IMR-90 (cell line): ENCODE measurements around the gene GARNL3. TPM values are rescaled to one million over a fixed set of nuclear protein-coding genes. Genes with fewer than 3 reads are reported as not detected.

Experiments
- ATAC-seq: fragments of 200-7000 bp; cut with Tn5 transposase; 2 replicates; pipeline ENCODE4 v1.9.1; 2020; ENCODE audit warnings: low read depth, mild to moderate bottlenecking, moderate library complexity
- BruUV-seq: library from RNA; stranded (reverse); fragments of 400-500 nt; replicated peaks from 2 replicates; lab custom pipeline; 2021; lab: Mats Ljungman, UMichigan
- CTCF ChIA-PET: fragments of 300-600 bp; formaldehyde crosslinking; extraction: SDS; loops from one replicate; lab custom pipeline; 2021; ENCODE audit warnings: antibody characterized with exemption; lab: Yijun Ruan, JAX
- POLR2A ChIA-PET: fragments of 300-600 bp; sonication (Branson Sonifier 250); formaldehyde crosslinking; loops from one replicate; lab custom pipeline; 2022; ENCODE audit warnings: antibody characterized with exemption; ENCODE audit not compliant: unreplicated experiment; lab: Charles Lee
- DNase-seq: peaks from one replicate; pipeline ENCODE4 v3.0.0; 2013
- H2AFZ ChIP-seq: replicated peaks from 2 replicates; pipeline ENCODE3; 2013; ENCODE audit warnings: low read length, mild to moderate bottlenecking; ENCODE audit not compliant: poor library complexity
- H2AK5ac ChIP-seq: 2 replicates; pipeline ENCODE4 v1.6.1; 2013; ENCODE audit warnings: low read depth, low read length, inconsistent platforms
- H2AK9ac ChIP-seq: replicated peaks from 2 replicates; pipeline ENCODE3; 2013; ENCODE audit warnings: mild to moderate bottlenecking, low read depth, low read length, moderate library complexity; ENCODE audit not compliant: poor library complexity
- H2BK120ac ChIP-seq: 2 replicates; pipeline ENCODE4 v1.6.1; 2013; ENCODE audit warnings: low read depth, low read length, inconsistent platforms
- H2BK15ac ChIP-seq: 3 replicates; pipeline ENCODE4 v1.6.1; 2013; ENCODE audit warnings: low read depth, low read length, inconsistent platforms
- H2BK20ac ChIP-seq: 2 replicates; pipeline ENCODE4 v1.6.1; 2013; ENCODE audit warnings: low read depth, mild to moderate bottlenecking, inconsistent platforms, low read length, moderate library complexity
- H2BK5ac ChIP-seq: 2 replicates; pipeline ENCODE4 v1.6.1; 2013; ENCODE audit warnings: mild to moderate bottlenecking, low read depth, low read length, inconsistent platforms; ENCODE audit not compliant: poor library complexity, severe bottlenecking
- H3K14ac ChIP-seq: replicated peaks from 2 replicates; pipeline ENCODE4 v1.6.1; 2013; ENCODE audit warnings: low read depth, low read length, inconsistent platforms
- H3K18ac ChIP-seq: 2 replicates; pipeline ENCODE4 v1.6.1; 2013; ENCODE audit warnings: low read depth, low read length, control low read depth
- H3K23ac ChIP-seq: 2 replicates; pipeline ENCODE4 v1.6.1; 2013; ENCODE audit warnings: low read depth, low read length, inconsistent platforms
- H3K27ac ChIP-seq: 2 replicates; pipeline ENCODE4 v1.5.1; 2013; ENCODE audit warnings: mild to moderate bottlenecking, control low read depth, low read length; ENCODE audit not compliant: insufficient read depth
- H3K27me3 ChIP-seq: 2 replicates; pipeline ENCODE4 v1.6.1; 2013; ENCODE audit warnings: low read length; ENCODE audit not compliant: control insufficient read depth, insufficient read depth
- H3K36me3 ChIP-seq: 2 replicates; pipeline ENCODE4 v1.6.1; 2013; ENCODE audit warnings: low read length, mixed read lengths; ENCODE audit not compliant: control insufficient read depth, insufficient read depth
- H3K4ac ChIP-seq: 2 replicates; pipeline ENCODE4 v1.6.1; 2013; ENCODE audit warnings: low read depth, low read length, inconsistent platforms
- H3K4me1 ChIP-seq: 2 replicates; pipeline ENCODE4 v1.6.1; 2013; ENCODE audit warnings: low read length, mixed read lengths; ENCODE audit not compliant: control insufficient read depth, insufficient read depth
- H3K4me2 ChIP-seq: 2 replicates; pipeline ENCODE4 v1.6.1; 2013; ENCODE audit warnings: low read depth, mild to moderate bottlenecking, control low read depth, low read length, moderate library complexity
- H3K4me3 ChIP-seq: 2 replicates; pipeline ENCODE4 v1.5.1; 2013; ENCODE audit warnings: low read depth, mild to moderate bottlenecking, control low read depth, low read length, moderate library complexity; ENCODE audit not compliant: insufficient read depth
- H3K56ac ChIP-seq: 2 replicates; pipeline ENCODE4 v1.6.1; 2013; ENCODE audit warnings: low read length, inconsistent platforms; ENCODE audit not compliant: insufficient read depth; ENCODE audit errors: extremely low read depth
- H3K79me1 ChIP-seq, 2 experiments: 2 replicates each; pipeline ENCODE4 v1.6.1; 2013; ENCODE audit warnings: low read length in 2 of 2, inconsistent platforms in 1 of 2, low read depth in 1 of 2
- H3K9ac ChIP-seq: 2 replicates; pipeline ENCODE4 v1.6.1; 2013; ENCODE audit warnings: low read depth, low read length, control low read depth
- H3K9me1 ChIP-seq: 2 replicates; pipeline ENCODE4 v1.6.1; 2013; ENCODE audit warnings: low read length, inconsistent platforms; ENCODE audit not compliant: insufficient read depth
- H3K9me3 ChIP-seq: 2 replicates; pipeline ENCODE4 v1.6.1; 2013; ENCODE audit warnings: low read length; ENCODE audit not compliant: control insufficient read depth, insufficient read depth
- H4K20me1 ChIP-seq: 2 replicates; pipeline ENCODE4 v1.6.1; 2013; ENCODE audit warnings: low read length, inconsistent platforms; ENCODE audit not compliant: insufficient read depth
- H4K5ac ChIP-seq: 2 replicates; pipeline ENCODE4 v1.6.1; 2013; ENCODE audit warnings: mild to moderate bottlenecking, low read depth, low read length, control low read depth
- H4K8ac ChIP-seq, 2 experiments: 2 replicates each; pipeline ENCODE4 v1.6.1; 2013; ENCODE audit warnings: low read depth in 2 of 2, low read length in 2 of 2, control low read depth in 1 of 2, inconsistent platforms in 1 of 2
- H4K91ac ChIP-seq: 2 replicates; pipeline ENCODE4 v1.6.1; 2013; ENCODE audit warnings: low read depth, low read length, inconsistent platforms; ENCODE audit not compliant: insufficient read depth
- BHLHE40 ChIP-seq: fragments of 150-350 bp; IDR thresholded peaks from 2 replicates; pipeline ENCODE4 v1.6.1; 2016; ENCODE audit warnings: mild to moderate bottlenecking, low read depth, low read length
- CEBPB ChIP-seq: IDR thresholded peaks from 2 replicates; pipeline ENCODE4 v1.6.1; 2012; ENCODE audit warnings: low read depth, low read length, improper control_type of control experiment
- CHD1 ChIP-seq: IDR thresholded peaks from 2 replicates; pipeline ENCODE4 v1.6.1; 2012; ENCODE audit warnings: low read depth, low read length, improper control_type of control experiment
- CTCF ChIP-seq: conservative IDR thresholded peaks from 2 replicates; pipeline ENCODE4 v1.5.1; 2012; ENCODE audit warnings: mild to moderate bottlenecking, low read depth, low read length, improper control_type of control experiment
- ELK1 ChIP-seq: fragments of 150-350 bp; IDR thresholded peaks from 2 replicates; pipeline ENCODE4 v1.6.1; 2016; ENCODE audit warnings: low read depth, mild to moderate bottlenecking, low read length, moderate library complexity, borderline replicate concordance
- FOS ChIP-seq: fragments of 150-350 bp; IDR thresholded peaks from 2 replicates; pipeline ENCODE4 v1.6.1; 2016; ENCODE audit warnings: low read depth, low read length
- MAFK ChIP-seq: IDR thresholded peaks from 2 replicates; pipeline ENCODE4 v1.6.1; 2012; ENCODE audit warnings: low read depth, low read length, improper control_type of control experiment
- MAZ ChIP-seq: IDR thresholded peaks from 2 replicates; pipeline ENCODE4 v1.6.1; 2012; ENCODE audit warnings: low read depth, mild to moderate bottlenecking, low read length, improper control_type of control experiment, moderate library complexity, borderline replicate concordance
- MXI1 ChIP-seq: IDR thresholded peaks from 2 replicates; pipeline ENCODE4 v1.6.1; 2012; ENCODE audit warnings: low read depth, mild to moderate bottlenecking, low read length, moderate library complexity, borderline replicate concordance
- NFE2L2 ChIP-seq: fragments of 150-350 bp; IDR thresholded peaks from 2 replicates; pipeline ENCODE4 v1.6.1; 2016; ENCODE audit warnings: low read depth, mild to moderate bottlenecking, low read length
- POLR2A ChIP-seq: IDR thresholded peaks from 2 replicates; pipeline ENCODE4 v1.6.1; 2012; ENCODE audit warnings: mild to moderate bottlenecking, low read depth, low read length
- RAD21 ChIP-seq: IDR thresholded peaks from 2 replicates; pipeline ENCODE4 v1.6.1; 2012; ENCODE audit warnings: low read length, improper control_type of control experiment
- RCOR1 ChIP-seq: IDR thresholded peaks from 2 replicates; pipeline ENCODE4 v1.6.1; 2012; ENCODE audit warnings: mild to moderate bottlenecking, low read length, improper control_type of control experiment; ENCODE audit not compliant: insufficient replicate concordance
- RFX5 ChIP-seq: IDR thresholded peaks from 2 replicates; pipeline ENCODE4 v1.8.0; 2012; ENCODE audit warnings: low read depth, mild to moderate bottlenecking, low read length, moderate library complexity
- SMC3 ChIP-seq: fragments of 150-350 bp; IDR thresholded peaks from 2 replicates; pipeline ENCODE4 v1.6.1; 2016; ENCODE audit warnings: low read depth, mild to moderate bottlenecking, antibody characterized with exemption, low read length, moderate library complexity
- USF2 ChIP-seq: fragments of 150-350 bp; IDR thresholded peaks from 2 replicates; pipeline ENCODE4 v1.6.1; 2017; ENCODE audit warnings: mild to moderate bottlenecking, antibody characterized with exemption, low read length, low read depth
- WGBS, 2 experiments: methylation state at CpG; one replicate each; pipeline versions ENCODE4 v1.1.5 to v1.1.7; 2013; ENCODE audit warnings: missing lambda C conversion rate in 2 of 2; ENCODE audit not compliant: insufficient read length in 1 of 2; ENCODE audit errors: extremely low coverage in 2 of 2; 5-methylcytosine and 5-hydroxymethylcytosine counted together
- dilution Hi-C: fragments of 300-500 bp; cut with HindIII; formaldehyde crosslinking; loops from one replicate; pipeline ENCODE4 v1.14.3; 2018; ENCODE audit warnings: low sequenced_read_pairs; ENCODE audit not compliant: unreplicated experiment
- in situ Hi-C: fragments of 300-500 bp; cut with MboI; formaldehyde crosslinking; loops from 3 replicates; pipeline ENCODE4 v1.14.3; 2019; ENCODE audit warnings: low sequenced_read_pairs, inconsistent platforms, mixed read lengths
- intact Hi-C: fragments of 100-400 bp; cut with micrococcal nuclease; formaldehyde crosslinking; loops from 2 replicates; pipeline ENCODE4 v1.10.0; 2022
- polyA plus RNA-seq, 3 experiments: library from polyadenylated mRNA; depleted of rRNA; stranded (reverse); fragments of >200 nt; gene quantifications; 2 replicates each; pipeline ENCODE4 v1.2.3, GENCODE V29; 2012; ENCODE audit warnings: low replicate concordance in 1 of 3
- total RNA-seq: library from RNA; depleted of rRNA; stranded (reverse); fragments of >200 nt; gene quantifications from 2 replicates; pipeline ENCODE4 v1.2.3, GENCODE V29; 2012

The GARNL3 gene
- total and polyA plus RNA-seq, 2 of the 4 experiments (the other 2 are of a cell fraction): 1.9 to 5.0 TPM

- no peak overlapping the region for H2BK15ac ChIP-seq
- no peak overlapping the region for H3K9ac ChIP-seq
- H2AFZ ChIP-seq: no peak overlapping the region
- intact Hi-C loops: no loop called here
- no peak overlapping the region for H3K4me3 ChIP-seq
- no peaks in the 10 kb centered on the region for H3K27me3 ChIP-seq
- no peaks in the 10 kb centered on the region for H3K9me3 ChIP-seq
- no peak overlapping the region for H2AK5ac ChIP-seq
- no CpG with 5 or more reads among the region's 1 CpG for WGBS, 2 experiments
- no peak overlapping the region for H3K4me2 ChIP-seq
- POLR2A ChIA-PET: interaction anchor here (0.6 kb wide), 1 partner anchor 154 kb away, joined by 4 read pairs; no protein-coding TSS in a partner anchor
- H2BK20ac ChIP-seq: no peak overlapping the region
- H3K4ac ChIP-seq: no peak overlapping the region
- no peak for ATAC-seq
- TF ChIP-seq CHD1 (no peak), CEBPB (no peak), RFX5 (no peak), ELK1 (no peak), BHLHE40 (no peak), MXI1 (no peak), POLR2A (no peak), USF2 (no peak), CTCF (no peak), MAFK (no peak), RCOR1 (no peak), FOS (no peak), NFE2L2 (no peak), RAD21 (no peak), SMC3 (no peak), MAZ (no peak)
- in situ Hi-C loops: no loop called here
- no peak overlapping the region for H2BK5ac ChIP-seq
- H3K14ac ChIP-seq: no peak overlapping the region
- H4K8ac ChIP-seq: no peak overlapping the region
- H2BK120ac ChIP-seq: no peak overlapping the region
- peaks cover 5% of the 10 kb centered on the region; the same call in 1 of the 2 replicates for H3K9me1 ChIP-seq
- H4K91ac ChIP-seq: no peak overlapping the region
- H2AK9ac ChIP-seq: no peak overlapping the region
- no peak overlapping the region for H4K5ac ChIP-seq
- peaks cover 2% of the 10 kb centered on the region for H3K4me1 ChIP-seq
- H3K56ac ChIP-seq: no peak overlapping the region
- H3K27ac ChIP-seq: no peak overlapping the region
- no peak overlapping the region for H3K18ac ChIP-seq
- no peak for DNase-seq
- H3K23ac ChIP-seq: no peak overlapping the region
- 0 out of 2 replicates have a peak, but pooled peaks cover 2% of the 10 kb centered on the region for H3K36me3 ChIP-seq
- H4K20me1 ChIP-seq: no peaks in the 10 kb centered on the region
- CTCF ChIA-PET: no interaction called here
- BruUV-seq: no TSS peak
- no peaks in the 10 kb centered on the region for H3K79me1 ChIP-seq
- dilution Hi-C loops: no loop called here
Observed at GRCh38 chr9:127415657-127416056, 151.1 kb downstream of the GARNL3 start.
